Neutrophil (primary cell): ENCODE results near the gene PIMREG.
"Not testable (repeated sequence)": the region's sequence is repeated elsewhere in the genome, so short reads cannot be mapped to it uniquely, and the experiment has no call there.

Experiments
- H3K27ac ChIP-seq: fragments of 200-600 bp; sonication (generic); 2 replicates; pipeline ENCODE4 v1.5.1; 2016; ENCODE audit warnings: mild to moderate bottlenecking, moderate library complexity
- H3K27me3 ChIP-seq: fragments of 200-600 bp; sonication (generic); 2 replicates; pipeline ENCODE4 v1.6.0; 2016; ENCODE audit warnings: mild to moderate bottlenecking
- H3K36me3 ChIP-seq: fragments of 200-600 bp; sonication (generic); 2 replicates; pipeline ENCODE4 v1.5.1; 2017
- H3K4me1 ChIP-seq, 2 experiments: fragments of 200-600 bp in 1 of 2; sonication (generic) in 1 of 2; 1 replicate in 1 of 2; 2 replicates in 1 of 2; pipeline versions ENCODE4 v1.5.1 to v1.6.1; 2013 to 2016; ENCODE audit warnings: low read depth in 1 of 2, low read length in 1 of 2, mild to moderate bottlenecking in 1 of 2, moderate library complexity in 1 of 2; ENCODE audit not compliant: control insufficient read depth in 1 of 2, insufficient read depth in 1 of 2
- H3K4me3 ChIP-seq, 2 experiments: fragments of 200-600 bp in 1 of 2; sonication (generic) in 1 of 2; 1 replicate in 1 of 2; 2 replicates in 1 of 2; pipeline ENCODE4 v1.5.1; 2013 to 2016; ENCODE audit warnings: low read depth in 1 of 2, low read length in 1 of 2, mild to moderate bottlenecking in 1 of 2, moderate library complexity in 1 of 2
- H3K9me3 ChIP-seq: fragments of 200-600 bp; sonication (generic); 2 replicates; pipeline ENCODE4 v1.5.1; 2016
- CTCF ChIP-seq: fragments of 200-600 bp; sonication (generic); IDR thresholded peaks from 2 replicates; pipeline ENCODE4 v1.5.1; 2016; ENCODE audit warnings: antibody characterized with exemption

Gene PIMREG

GRCh38 chr17:6477831-6478383, 33.7 kb downstream of the PIMREG start:
- Histone ChIP-seq H3K9me3 (no peaks in the 10 kb centered on the region), H3K27me3 (peaks cover 5% of the 10 kb centered on the region), H3K36me3 (no peaks in the 10 kb centered on the region), H3K4me3 (no peak overlapping the region), H3K27ac (no peak overlapping the region), H3K4me1 (no peaks in the 10 kb centered on the region)
- no peak for TF ChIP-seq CTCF

DNA sequence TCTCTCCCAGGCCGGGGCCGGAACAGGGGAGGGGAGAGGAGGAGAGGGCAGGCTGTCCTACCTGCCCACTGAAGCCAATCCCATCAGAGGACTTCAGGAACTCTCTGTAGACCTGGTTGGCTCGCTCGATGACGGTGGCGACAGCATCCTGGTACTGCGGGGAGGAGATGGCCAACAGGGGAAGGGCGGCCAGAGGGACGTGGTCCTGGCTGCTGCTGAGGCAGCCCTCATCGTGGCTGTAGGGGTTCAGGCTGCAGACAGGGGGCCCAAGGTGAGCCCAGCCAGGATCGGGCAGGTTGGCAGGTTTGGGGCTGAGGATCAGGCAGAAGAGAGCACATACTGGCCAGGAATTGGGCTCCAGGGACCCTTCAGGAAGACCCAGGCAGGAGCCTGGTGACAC, 34.2 kb downstream of the PIMREG start:
- no peak overlapping the region for H3K27ac ChIP-seq
- H3K4me3 ChIP-seq = no peak overlapping the region
- no peaks in the 10 kb centered on the region for H3K4me1 ChIP-seq

GRCh38 chr17:6479622-6480302, 35.5 kb downstream of the PIMREG start:
- no peak for TF ChIP-seq CTCF
- peaks cover 5% of the 10 kb centered on the region for H3K27me3 ChIP-seq
- H3K36me3 ChIP-seq = no peaks in the 10 kb centered on the region

More for the DNA sequence above, 34.2 kb downstream of the PIMREG start:
- Histone ChIP-seq H3K9me3 (no peaks in the 10 kb centered on the region), H3K27me3 (peaks cover 5% of the 10 kb centered on the region), H3K36me3 (no peaks in the 10 kb centered on the region)
- TF ChIP-seq CTCF = no peak

DNA sequence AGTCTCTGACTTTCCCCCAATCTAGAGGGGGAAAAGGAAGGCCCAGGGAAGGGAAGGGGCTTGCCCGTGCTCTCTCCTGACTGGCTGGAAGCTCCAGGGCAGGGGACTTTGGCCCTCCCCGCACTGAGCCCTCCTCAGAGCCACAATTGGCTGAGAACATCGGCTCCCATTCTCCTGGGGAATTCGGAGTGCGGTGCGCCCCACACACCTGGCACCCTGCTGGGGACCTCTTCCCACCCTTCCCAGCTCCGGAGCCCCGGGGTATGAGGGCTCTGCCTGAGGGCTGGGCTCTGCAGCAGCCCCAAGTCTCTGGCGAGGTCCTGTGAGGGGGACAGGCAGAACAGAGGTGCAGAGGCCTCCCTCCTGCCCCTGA, 36.0 kb downstream of the PIMREG start:
- no peaks in the 10 kb centered on the region for H3K36me3 ChIP-seq
- H3K27ac ChIP-seq = no peak overlapping the region
- TF ChIP-seq CTCF = no peak
- no peak overlapping the region for H3K4me3 ChIP-seq
- H3K9me3 ChIP-seq = no peaks in the 10 kb centered on the region
- H3K27me3 ChIP-seq = peaks cover 5% of the 10 kb centered on the region
- H3K4me1 ChIP-seq = no peaks in the 10 kb centered on the region

More at GRCh38 chr17:6479622-6480302, 35.5 kb downstream of the PIMREG start:
- H3K4me3 ChIP-seq = no peak overlapping the region
- H3K27ac ChIP-seq = no peak overlapping the region
- no peaks in the 10 kb centered on the region for H3K9me3 ChIP-seq
- H3K4me1 ChIP-seq = no peaks in the 10 kb centered on the region

DNA sequence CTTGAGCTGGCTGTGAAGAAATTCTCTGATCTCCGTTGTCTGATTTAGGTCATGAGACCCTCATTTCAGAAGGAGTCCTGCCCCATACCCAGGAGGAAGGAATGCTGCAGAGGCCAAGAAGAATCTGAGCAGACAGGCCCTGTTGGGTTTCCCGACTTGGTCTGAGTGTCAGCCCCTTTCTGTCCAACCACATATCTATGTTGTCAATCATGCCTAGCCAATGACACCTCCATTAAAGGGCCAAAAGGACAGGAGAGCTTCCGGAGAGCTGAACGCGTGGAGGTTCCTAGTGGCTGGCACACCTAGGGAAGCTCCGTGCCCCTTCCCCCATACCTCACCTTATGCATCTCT, 37.8 kb downstream of the PIMREG start:
- Histone ChIP-seq H3K27ac (no peak overlapping the region), H3K4me1 (no peaks in the 10 kb centered on the region), H3K27me3 (peaks cover 5% of the 10 kb centered on the region), H3K36me3 (no peaks in the 10 kb centered on the region), H3K4me3 (no peak overlapping the region), H3K9me3 (no peaks in the 10 kb centered on the region)
- TF ChIP-seq CTCF = no peak

- H3K4me1 ChIP-seq, H3K9me3 ChIP-seq, H3K27me3 ChIP-seq, H3K36me3 ChIP-seq, H3K4me3 ChIP-seq, H3K27ac ChIP-seq: not testable (repeated sequence)
These were observed 38.5 kb downstream of the PIMREG start for GRCh38 chr17:6482796-6483195.
